Body of pancreas (tissue), 4 donors: ENCODE measurements around the gene ANKRD36.
"Not testable (repeated sequence)": the region's sequence is repeated elsewhere in the genome, so short reads cannot be mapped to it uniquely, and the experiment has no call there.

Source experiments
- POLR2A ChIP-seq, 3 donors: fragments of 450-650 bp; IDR thresholded peaks; one replicate each; pipeline ENCODE4 v1.6.1; 2016; ENCODE audit warnings: antibody characterized with exemption in 3 of 3, mild to moderate bottlenecking in 2 of 3
- TF ChIP-seq, protein P1 (sequence below), 7 experiments: fragments of 450-650 bp in 4 of 7; fragments of 200-600 bp in 3 of 7; sonication (generic) in 3 of 7; IDR thresholded peaks; one replicate each; pipeline ENCODE4 v1.5.1; 2016 to 2019; ENCODE audit warnings: antibody characterized with exemption in 7 of 7

DNA sequence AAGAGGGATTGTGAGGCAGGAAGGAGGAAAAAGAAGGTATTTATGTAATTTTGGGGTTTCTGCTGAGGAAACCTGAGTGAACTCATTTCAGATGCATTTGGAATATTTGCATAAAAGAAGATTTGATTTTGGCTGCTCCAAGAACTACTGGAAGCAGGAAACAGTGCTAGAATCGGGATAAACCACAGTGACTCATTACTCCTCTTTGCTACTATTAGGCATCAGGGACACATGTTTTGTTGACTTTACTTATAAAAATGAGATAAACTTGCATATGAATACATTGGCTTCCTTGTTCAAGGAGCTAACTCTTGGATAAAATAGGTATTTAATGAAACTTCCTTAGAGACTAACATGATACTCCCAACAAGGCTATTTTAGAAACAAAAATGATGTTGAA lies 67.4 kb downstream of the ANKRD36 start:
- TF ChIP-seq, protein P1, sequence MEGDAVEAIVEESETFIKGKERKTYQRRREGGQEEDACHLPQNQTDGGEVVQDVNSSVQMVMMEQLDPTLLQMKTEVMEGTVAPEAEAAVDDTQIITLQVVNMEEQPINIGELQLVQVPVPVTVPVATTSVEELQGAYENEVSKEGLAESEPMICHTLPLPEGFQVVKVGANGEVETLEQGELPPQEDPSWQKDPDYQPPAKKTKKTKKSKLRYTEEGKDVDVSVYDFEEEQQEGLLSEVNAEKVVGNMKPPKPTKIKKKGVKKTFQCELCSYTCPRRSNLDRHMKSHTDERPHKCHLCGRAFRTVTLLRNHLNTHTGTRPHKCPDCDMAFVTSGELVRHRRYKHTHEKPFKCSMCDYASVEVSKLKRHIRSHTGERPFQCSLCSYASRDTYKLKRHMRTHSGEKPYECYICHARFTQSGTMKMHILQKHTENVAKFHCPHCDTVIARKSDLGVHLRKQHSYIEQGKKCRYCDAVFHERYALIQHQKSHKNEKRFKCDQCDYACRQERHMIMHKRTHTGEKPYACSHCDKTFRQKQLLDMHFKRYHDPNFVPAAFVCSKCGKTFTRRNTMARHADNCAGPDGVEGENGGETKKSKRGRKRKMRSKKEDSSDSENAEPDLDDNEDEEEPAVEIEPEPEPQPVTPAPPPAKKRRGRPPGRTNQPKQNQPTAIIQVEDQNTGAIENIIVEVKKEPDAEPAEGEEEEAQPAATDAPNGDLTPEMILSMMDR (IDR thresholded peaks at IDR 0.05): not testable (repeated sequence)
- TF ChIP-seq POLR2A (IDR thresholded peaks at IDR 0.05): not testable (repeated sequence)
